Urothelium cell line (cell line): ENCODE results near the gene CENPU.

Experiments
- DNase-seq: peaks from one replicate; pipeline ENCODE4 v3.0.0; 2011; ENCODE audit warnings: low spot score, mixed read lengths
- FAIRE-seq: peaks from 2 replicates; lab custom pipeline; 2011; peaks lifted over from hg19 to GRCh38; lab: Jason Lieb, UNC

The CENPU gene

DNA sequence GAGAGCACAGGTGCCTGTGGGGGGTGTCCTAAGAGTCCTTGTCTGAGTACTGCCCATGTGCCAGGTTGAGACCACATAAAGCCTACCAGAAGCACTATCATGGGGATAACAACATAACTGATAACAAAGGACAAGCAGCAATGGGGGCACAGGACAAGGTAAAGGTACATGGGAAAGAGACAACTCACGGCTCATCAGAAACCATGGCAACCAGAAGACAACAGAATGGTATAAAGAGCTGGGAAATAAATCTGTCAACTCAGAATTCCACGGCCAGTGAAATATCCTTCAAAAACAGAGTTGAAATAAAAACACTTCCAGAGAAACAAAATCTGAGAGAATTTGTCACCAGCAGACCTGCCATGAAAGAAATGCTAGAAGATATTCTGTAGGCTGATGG, 20.0 kb downstream of the CENPU start:
- FAIRE-seq (no peak), DNase-seq (no peak)

DNA sequence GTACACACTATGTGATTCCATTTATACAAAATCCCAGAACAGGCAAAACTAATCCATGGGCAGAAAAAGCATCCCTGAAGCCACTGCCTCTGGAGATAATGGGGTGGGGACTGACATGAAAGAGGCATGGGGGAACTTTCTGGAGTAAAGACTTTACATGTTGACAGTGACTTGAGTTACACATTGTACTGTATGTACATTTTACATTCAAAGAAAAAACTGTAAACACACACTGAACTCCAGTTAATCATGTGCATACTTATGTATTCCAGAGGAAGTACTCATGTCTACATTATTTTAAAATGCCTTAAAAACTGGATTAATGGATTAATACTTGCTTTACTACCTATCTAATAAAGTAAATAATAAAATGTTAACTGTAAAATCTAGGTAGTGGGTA, 21.6 kb downstream of the CENPU start:
- no peak for FAIRE-seq
- DNase-seq: no peak

DNA sequence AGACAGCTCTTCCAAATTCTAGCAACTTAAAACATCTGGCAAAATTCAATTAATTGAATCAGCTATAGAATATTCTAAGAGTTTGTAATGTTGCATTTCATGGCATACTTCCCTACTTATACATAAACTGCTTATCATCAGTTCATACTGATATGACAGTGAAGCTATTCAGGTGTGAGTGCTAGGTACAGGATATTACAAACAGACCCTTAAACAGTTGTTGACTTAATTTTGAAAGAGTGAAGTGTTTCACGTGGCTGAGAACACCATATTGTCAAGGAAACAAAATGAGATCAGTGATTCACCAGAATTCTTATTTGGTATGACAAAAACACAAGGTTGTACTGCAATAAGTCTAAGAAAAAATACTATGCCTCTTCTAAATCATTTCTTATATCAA, 27.4 kb downstream of the CENPU start:
- FAIRE-seq (no peak), DNase-seq (no peak)

DNA sequence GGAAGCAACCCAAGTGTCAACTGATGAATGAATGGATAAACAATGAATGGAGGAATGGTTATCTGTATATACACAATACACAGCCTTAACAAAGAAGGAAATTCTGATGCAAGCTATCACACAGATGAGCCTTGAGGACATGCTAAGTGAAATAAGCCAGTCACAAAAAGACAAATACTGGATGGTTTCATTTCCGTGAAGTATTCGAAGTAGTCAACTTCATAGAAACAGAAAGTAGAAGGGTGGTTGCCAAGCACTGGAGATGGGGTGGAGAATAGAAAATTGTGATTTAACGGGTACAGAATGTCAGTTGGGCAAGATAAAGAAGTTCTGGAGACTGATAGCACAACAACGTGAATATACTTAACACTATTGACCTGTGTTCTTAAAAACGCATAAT, 28.2 kb downstream of the CENPU start:
- DNase-seq: no peak
- FAIRE-seq: no peak

DNA sequence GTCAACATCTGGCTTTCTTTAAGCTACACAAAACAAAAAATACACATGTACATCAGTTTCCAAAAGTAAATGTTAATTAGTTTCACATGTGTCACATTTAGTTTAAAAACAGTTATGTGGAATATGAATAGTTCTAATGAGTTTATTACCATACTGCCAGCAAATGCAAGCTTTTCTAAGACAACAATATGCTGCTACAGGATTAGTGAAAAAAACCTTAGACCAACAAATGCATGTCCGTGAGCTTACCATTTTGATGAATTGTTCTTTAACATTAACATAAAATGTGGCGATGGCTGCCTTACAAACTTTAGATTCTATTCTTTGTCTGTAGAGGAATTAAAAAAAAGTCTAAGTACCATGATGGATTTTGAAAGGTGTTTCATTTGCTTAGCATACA, 31.8 kb downstream of the CENPU start:
- DNase-seq (no peak), FAIRE-seq (no peak)

DNA sequence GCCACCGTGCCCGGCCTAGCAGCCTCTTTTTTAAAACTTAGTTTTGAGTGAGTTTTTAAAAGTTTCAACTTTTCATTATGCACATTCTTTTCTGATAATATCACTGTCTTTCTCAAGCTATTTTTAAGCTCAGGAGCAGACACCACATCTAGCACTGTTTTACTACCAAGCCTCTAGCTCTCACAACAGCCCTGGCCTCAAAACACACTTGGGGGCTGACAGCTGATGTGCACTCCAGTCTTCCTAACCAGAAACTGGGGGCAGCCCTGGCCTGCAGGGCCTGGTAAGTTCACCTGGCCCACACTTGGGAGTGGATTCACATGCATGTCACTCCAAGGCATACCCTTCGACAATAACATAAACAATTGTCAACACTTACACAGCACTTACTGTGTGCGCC, 34.0 kb downstream of the CENPU start:
- DNase-seq: no peak
- FAIRE-seq: no peak

DNA sequence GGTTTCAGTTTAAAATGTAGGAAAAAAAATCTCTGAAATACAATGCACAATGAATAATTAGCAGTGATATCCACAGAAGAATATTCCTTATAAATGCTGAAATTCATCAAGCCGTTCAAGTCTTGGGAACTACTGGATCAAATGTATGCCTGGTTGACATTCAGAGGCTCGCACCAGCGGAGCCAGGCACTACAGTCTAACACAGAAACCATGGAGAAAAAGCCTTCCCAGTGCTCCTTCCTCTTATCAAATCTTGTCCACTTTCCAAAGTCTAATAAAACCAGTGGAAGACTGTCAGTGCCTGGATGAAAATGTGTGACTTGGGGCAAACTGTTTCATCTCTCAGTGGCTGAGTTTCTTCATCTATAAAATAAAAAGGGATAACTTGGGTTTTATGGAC, 35.9 kb downstream of the CENPU start:
- no peak for FAIRE-seq
- DNase-seq: no peak

DNA sequence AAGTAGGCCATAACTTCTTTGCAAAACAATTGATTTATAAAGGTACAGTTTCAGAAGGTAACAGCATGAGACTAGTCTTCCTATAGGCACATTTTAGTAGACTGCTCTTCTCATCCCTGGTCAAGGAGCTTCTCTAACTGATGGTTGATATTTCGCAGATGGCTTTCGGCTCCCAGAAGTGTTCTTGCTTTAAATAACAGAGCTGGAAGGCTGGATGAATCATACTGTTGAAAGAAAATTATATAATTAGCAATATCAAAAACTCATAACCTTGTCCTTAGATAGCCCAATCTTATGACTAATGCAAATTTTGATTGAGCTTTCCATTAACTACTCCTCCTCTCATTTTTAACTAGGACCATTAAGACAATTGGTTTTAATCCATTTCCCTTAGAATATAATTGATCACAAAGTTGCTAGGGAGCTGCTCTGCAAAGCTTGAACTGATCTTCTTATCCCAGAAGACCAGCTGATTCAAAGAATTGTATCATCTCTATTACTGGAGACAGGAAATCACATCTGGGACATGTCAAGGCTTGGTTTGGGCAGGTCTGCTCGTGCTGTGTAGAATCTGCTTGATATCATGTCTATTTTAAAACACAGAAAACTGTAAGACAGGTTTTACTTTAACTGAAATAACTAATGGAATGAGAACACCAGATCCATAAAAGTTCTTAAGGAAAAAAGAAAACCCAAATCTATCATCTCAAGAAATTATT, 38.6 kb downstream of the CENPU start:
- FAIRE-seq (no peak), DNase-seq (no peak)

DNA sequence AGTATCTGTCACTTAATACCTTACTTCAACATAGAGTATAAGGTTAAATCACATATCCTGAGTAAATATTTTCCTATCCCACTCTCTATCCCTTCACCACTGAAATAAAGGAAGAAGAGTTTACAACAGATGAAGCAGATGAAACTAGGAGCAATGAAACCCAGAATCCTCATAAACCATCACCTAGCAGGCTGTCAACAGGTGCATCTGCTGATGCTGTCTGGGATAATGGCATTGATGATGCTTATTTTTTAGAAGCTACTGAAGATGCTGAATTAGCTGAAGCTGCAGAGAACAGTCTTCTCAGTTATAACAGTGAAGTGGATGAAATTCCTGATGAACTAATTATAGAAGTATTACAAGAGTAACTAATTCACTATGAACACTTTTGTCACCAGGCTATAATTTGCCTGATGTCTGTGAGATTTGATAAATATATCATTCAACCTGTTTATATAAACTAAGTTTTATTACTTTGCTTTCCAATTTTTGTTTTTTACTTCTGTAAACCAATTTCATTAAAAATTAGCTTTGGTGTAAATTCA, 39.4 kb downstream of the CENPU start:
- DNase-seq (no peak), FAIRE-seq (no peak)

DNA sequence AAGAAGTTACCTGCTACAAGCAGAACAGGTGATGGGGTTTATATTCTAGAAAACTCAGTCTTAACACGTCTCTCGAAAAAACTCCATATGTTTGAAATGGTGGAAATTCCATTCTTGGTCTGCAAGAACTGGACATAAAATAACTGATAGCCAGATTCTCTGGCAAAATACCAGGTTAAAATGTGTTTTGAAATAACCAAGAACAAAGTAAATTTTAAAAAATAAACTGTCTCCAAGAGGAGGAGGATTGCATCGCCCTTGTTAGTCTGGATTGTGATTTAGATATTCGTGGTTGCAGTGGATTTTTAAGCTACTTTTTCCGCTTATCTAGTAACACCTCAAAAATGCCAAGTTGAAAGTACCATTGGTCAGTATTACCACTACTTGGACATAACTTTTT, 40.8 kb downstream of the CENPU start:
- DNase-seq: no peak
- FAIRE-seq: no peak

DNA sequence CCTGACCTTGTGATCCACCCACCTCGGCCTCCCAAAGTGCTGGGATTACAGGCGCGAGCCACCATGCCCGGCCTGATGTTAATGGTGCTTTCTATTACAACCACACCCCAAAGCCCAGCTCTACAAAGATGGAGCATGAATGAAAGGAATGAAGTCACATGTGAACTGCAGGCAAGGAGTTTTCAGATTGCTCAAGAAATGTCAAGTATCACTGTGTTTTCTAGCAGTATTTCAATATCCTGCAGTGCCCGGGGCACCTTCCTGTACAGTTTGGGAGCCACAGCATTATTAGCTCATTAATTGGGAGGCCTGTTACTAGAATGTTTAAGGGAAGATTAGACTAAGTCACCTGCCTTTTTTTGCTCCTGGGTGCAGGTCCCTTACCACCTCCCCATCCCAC, 44.2 kb downstream of the CENPU start:
- no peak for FAIRE-seq
- DNase-seq: no peak

DNA sequence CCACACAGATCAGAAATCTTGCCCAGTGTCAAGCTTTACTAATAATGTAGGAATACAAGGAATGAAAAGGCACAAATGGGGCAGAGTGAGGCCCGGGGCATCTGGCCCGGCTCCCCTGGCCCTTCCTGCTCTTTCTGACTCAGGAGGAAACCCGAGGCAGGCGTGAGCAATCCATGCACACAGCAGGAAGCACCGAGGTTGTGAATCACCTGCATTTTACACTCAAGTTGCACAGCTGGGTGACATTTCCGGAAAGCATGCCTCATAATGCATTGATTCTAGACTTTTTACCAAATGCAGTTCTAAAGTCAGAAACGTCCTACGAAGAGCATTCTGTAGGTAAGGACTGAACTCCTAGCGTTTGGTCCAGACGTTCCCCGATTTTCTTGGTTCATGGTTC, 45.4 kb downstream of the CENPU start:
- no peak for FAIRE-seq
- DNase-seq: peak; percentile 74

DNA sequence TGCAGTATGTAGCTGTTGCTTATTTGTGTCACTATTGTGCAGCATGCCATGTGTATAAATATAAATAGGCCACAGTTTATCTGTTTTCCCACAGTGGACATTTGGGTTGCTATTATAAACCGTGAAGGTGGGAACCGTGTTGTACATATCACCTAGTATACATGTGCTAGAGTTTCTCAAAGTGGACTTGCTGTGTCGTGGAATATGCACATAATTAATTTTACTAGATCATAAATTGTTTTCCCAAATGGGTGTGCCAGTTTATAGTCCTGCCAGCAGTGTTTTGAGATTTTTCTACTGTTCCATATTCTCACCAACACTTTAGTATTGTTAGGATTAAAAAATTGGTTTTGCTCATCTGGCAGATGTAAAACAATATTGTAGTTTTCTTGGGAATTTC, 45.9 kb downstream of the CENPU start:
- no peak for FAIRE-seq
- DNase-seq: no peak

DNA sequence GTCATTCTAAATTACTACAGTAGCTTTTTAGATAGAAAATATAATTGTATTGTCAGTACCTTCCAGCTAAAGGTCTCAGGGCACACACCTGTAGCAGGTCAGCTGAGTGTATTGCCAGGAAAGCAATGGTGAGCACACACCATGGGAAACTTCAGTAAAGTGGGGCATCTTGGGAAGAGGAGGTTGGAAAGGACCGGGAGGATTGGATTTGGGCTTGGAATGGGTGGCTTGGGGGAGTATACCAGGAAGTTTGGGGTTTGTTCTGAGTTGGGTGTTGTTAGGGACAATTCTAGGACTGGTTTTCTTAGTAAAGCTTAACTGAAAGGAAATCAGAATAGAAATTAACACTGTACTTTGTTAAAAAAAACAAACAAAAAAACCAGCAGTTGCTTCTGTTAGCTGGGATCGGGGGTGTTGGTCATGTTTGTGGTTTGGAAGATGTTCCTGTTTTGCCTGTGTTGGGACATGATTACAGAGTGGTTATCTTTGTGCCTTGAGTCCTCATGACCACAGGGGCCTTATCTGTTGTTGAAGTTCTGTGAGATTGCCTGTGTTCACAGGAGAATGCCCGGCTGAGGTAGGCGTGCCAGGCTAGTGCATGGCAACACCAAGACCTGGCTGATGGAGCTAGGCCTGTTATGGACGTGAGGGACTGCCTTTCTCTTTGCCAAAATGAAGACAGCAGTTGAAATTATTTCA, 49.3 kb downstream of the CENPU start:
- DNase-seq (no peak), FAIRE-seq (no peak)

DNA sequence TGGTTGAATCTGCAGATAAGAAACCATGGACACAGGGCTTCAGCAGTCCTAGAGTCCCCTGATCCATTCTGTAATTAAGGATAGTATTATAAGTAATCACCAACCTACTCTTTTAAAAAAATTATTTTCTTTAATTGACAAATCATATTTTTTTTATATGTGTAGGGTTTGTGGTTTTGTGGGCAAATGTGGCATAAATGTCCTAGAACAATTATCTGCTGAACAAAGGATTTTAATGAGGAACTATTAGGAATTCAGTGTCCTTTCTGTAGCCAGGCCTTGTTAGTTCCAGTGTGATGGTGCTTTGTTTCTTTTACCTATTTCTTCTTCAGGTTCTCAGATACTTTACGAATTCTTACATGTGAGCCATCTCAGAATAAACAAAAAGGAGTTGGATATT, 52.0 kb downstream of the CENPU start:
- no peak for FAIRE-seq
- no peak for DNase-seq

DNA sequence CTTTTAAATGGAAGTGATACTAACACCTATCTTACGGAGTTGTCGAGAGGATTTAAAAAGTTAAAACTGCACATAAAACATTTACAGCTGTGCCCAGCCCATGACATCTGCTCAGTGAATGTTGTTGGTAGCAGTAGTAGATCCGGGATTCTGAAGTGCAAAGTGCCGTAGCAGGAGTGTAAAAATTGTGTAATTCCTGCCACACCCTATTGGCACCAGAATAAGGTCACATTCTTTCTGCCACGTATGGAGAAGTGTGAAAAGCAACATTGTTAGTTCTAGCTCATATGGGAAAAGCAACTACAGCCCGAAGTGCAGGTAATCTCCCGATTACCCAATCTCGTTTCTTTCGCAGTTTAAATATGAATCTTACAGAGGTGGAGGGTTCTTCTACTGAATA, 53.2 kb downstream of the CENPU start:
- DNase-seq (no peak), FAIRE-seq (no peak)

DNA sequence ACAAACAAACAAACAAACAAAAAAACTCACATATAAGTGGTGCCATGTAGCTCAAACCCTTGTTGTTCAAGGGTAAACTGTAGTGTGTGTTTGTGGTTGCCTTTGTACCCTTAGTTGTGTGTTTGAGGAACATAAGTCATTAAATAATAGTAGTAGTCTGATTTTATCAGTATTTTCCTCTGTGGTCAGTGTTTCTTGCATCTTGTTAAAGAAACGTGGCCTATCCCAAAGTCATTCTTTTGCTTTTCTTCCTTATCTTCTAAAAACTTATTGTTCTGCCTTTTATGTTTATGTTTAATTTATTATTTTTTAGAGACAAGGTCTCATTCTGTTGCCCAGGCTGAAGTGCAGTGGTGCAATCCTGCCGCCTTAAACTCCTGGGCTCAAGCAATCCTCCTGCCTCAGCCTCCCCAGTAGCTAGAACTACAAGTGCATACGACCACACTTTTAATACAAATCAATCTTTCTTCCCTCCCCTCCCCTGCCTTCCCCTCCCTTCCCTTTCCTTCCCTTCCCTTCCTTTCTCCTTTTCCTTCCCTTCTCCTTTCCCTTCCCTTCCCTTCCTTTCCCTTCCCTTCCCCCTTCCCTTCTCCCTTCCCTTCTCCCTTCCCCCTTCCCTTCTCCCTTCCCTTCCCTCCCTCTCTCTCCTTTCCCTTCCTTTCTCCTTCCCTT, 57.9 kb downstream of the CENPU start:
- no peak for FAIRE-seq
- DNase-seq: no peak

DNA sequence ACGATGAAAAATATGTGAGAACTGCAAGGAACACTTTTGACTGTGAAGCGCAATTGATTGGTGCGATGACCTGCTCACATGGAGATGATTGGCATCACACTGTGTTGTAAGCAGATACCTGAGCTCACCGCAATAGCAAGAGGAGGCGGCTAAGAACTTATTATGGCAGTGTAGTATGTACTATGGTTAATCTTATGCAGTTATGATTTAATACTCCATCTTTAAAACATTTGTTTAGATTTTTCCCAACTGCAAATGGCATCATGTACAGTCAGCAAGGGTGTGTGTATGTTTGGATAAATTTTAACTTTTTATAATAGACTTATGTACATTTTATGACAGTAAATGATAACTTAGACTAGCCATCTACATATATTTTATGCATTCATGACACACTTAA, 58.9 kb downstream of the CENPU start:
- no peak for DNase-seq

DNA sequence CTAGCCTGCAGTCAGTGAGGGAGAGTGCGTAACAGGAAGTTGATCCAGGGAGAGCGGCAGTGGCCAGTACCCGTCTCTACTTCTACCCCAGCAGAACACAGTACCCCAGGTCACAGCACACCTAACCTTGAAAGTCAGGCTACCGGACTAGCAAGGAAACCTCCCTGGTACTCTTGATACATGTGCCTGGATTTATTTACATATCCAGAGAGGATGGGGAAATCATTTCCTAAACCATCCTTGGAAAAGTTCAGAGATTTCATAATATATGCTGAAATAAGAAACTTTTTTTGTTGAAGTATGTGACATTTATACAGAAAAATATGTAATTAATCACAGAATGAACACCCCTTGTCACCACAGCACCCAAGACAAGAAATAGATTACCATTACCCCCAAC, 59.9 kb downstream of the CENPU start:
- DNase-seq: no peak
- FAIRE-seq: no peak

More for the DNA sequence above, 58.9 kb downstream of the CENPU start:
- no peak for FAIRE-seq

DNA sequence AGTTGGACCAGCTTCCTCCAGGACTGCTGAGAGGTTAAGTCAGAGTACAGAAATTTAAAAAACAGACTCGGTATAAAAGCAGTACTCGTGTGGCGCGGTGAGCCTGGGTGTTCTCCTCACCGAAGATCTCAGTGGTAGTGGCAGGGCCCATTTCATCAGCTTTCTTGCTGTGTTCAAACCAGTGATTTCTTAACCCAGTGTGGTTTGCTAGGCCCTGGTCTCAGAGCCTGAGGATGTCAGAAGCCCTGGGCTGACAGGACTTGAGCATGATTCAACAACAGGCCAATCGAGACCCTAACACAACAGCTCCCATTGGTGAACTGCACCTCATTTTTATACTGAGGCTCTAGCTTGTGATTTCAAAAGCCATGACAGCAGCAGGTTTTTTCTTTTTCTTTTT, 61.2 kb downstream of the CENPU start:
- FAIRE-seq (no peak), DNase-seq (no peak)

DNA sequence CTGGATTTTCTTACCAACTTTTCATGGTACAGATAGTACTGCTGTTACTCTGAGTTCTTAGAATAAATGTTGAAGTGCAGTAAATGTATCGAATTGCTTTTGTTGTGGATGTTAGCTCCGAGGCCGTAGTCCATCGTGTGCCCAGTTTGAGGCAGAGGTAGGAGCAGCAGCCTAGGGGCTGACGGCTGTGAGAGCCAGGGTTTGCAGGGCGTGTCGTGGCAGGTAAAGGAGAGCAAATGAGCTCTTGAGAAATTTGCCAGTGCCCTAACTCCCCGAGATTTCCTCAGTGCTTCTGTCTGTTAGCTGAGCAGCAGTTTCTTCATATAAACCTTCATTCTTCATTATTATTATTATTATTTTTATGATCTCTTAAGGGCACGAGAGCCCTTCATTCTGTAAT, 62.8 kb downstream of the CENPU start:
- FAIRE-seq: no peak
- no peak for DNase-seq

DNA sequence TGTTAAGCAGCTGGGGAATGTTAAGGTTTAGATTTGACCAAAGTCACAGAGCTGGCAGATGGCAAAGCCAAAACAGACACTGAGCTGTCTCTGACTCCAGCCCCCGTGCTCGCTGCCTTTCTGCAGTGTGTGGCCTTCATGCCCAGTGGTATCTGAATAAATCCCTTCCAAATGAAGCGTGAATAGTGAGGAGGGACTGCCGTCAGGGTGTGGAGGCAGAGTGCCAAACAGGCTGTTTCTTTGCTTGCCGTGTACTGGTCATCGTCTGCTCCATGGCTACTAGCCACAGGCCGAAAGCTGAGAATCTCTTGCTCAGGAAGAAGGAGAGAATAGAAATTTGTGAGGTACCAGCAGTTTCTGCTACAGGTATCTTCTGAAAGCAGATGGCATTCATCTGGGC, 64.6 kb downstream of the CENPU start:
- FAIRE-seq (no peak), DNase-seq (no peak)
